Suprapubic skin (tissue), 3 donors: ENCODE measurements around the gene ZC3H15.

Experiments
- CTCF ChIP-seq, 2 donors: fragments of 200-600 bp in 1 of 2; fragments of 450-650 bp in 1 of 2; sonication (generic) in 1 of 2; IDR thresholded peaks; one replicate each; pipeline ENCODE4 v1.5.1; 2016 to 2019; ENCODE audit warnings: antibody characterized with exemption in 2 of 2, mild to moderate bottlenecking in 1 of 2, moderate library complexity in 1 of 2
- EP300 ChIP-seq: sonication (generic); formaldehyde crosslinking; IDR thresholded peaks from one replicate; pipeline ENCODE4 v1.6.1; 2017; ENCODE audit warnings: antibody characterized with exemption

- no peak for TF ChIP-seq CTCF (IDR thresholded peaks at IDR 0.05)
- no peak for TF ChIP-seq EP300
Measured at GRCh38 chr2:186540941-186541340, 54.9 kb downstream of the ZC3H15 start.
